GM19452 (cell line): Measurements from ENCODE around the gene SLN.
"Not testable (repeated sequence)": the region's sequence is repeated elsewhere in the genome, so short reads cannot be mapped to it uniquely, and the experiment has no call there.

ENCODE experiments used
- ATAC-seq: cut with Tn5 transposase; IDR thresholded peaks from one replicate; pipeline ENCODE4 v1.9.1; 2021; ENCODE audit not compliant: unreplicated experiment

The SLN gene

GRCh38 chr11:107711861-107712755 lies at the start of gene SLN:
SLN (minus strand) TSS chr11:107712056.
- ATAC-seq, result no peak

DNA sequence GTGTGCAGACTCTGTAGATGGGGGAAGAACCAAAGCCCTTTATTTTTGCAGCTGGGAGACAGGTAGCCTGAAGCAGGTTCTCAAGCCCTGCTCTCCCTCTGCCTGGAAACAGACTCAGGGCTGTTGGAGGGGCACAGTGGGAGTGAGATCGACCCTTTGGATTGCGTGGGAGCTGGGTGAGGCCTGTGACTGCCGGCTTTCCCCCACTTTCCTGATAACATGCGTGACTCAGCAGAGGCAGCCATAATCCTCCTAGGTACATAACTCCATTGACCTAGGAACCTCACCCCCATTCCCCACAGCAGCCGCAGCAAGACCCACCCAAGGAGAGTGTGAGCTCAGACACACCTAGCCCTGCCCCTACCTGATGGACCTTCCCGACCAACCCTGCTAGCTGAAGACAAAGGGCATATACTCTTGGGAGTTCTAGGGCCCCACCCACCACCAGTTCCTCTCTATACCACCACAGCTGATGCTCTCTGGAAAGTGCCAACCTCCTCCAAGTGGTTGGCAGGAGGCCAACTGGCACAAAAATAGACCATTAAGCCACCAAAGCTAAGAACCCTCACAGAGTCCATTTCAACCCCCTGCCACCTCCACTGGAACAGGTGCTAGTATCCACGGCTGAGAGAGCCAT lies 47.0 kb upstream of the SLN start:
- not testable (repeated sequence) for ATAC-seq

DNA sequence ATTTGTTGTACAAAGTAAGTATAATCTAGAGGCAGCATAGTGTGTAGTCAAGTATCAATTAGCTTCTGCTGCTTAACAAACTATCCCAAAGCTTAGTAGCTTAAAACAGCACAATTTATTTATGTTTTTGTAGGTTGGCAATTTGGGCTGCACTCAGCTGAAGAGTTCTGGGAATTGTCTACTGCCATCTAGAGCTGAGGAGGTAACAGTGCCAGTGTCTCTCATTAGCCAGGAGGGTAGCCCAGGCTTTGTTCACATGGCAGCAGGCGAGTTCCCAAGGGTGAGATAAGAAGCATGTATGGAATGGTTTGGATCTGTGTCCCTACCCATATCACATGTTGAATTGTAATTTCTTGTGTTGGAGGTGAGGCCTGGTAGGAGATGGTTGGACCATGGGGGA lies 45.8 kb upstream of the SLN start:
- no peak for ATAC-seq

- no peak for ATAC-seq
These were observed 44.7 kb upstream of the SLN start for GRCh38 chr11:107756553-107756952.

DNA sequence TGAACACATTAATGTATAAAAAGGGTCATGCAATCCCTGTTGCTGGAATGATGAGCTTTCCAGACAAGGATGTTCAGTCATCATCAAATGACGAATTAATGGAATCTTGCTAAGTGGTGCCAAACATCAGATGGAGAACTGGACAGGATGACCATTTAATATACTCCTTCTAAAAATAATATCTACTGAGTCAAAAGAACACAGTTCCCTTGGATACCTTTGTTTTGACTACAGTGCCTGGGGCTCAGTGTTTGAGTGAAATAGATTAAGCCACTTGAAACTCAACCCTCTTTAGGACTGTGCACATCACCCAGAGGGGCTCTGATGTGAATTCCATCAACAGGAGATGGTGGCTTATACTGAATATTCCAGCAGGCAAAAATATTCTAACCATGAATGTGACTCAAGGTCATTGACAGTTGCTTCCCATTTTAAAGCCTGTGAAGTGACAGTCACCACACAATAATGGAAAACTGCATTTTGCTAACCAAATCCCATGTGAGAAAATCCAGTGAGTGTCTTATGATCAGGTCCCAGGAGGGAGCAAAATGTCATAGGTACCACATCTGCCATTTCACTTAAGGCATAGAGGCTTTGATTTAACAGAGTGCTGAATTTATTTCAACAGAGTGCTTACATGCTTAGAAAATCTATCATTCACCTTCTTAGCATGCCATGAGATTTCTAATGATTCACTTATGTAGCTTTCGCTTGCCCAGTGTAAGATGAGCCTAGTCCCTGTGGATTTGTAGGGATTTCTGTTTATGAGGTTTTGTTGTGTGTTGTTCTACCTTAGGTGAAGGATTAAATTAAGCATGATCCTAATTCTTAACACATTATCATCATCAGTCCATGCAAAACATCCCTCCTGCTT lies 41.3 kb upstream of the SLN start:
- no peak for ATAC-seq

- ATAC-seq, result no peak
These were observed 40.7 kb upstream of the SLN start for GRCh38 chr11:107752508-107752907.

GRCh38 chr11:107751082-107751481 lies 39.2 kb upstream of the SLN start:
- no peak for ATAC-seq

DNA sequence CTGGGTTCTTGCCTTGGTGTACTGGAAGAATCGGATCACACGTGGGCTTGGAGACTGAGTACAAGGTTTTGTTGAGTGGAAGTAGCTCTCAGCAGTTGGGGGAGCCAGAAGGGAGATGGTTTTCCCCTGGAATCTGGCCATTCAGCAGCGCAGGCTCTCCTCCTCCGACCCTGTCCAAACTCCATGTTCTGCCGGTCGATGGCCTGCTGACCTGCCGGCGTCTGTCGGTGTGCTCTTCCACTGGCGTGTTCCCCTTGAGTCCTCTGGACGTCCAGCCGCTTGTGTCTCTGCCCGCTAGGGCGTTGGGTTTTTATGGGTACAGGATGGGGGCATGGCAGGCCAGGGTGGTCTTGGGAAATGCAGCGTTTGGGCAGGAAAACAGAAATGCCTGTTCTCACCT lies 38.5 kb upstream of the SLN start:
- ATAC-seq, result no peak

DNA sequence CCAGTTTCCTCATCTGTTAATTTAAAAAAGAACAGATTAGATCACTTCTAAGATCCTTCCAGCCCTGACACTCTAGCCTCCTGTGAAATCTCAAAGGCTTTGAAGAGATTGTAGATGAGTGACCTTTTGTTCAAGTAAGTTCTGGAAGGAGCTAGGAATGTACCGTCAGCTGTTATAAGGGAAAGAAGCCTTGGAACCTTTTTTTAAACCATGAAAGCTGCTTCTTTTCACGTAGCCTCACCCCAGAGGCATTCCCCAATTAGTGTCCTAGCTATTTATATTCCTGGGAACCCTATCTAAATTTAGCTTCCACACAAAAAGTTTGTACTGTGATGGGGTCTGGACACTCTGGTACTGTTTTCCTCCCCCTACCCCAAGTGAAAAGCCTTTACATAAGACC lies 35.8 kb upstream of the SLN start:
- ATAC-seq, result no peak

GRCh38 chr11:107744736-107745135 lies 32.9 kb upstream of the SLN start:
- no peak for ATAC-seq

DNA sequence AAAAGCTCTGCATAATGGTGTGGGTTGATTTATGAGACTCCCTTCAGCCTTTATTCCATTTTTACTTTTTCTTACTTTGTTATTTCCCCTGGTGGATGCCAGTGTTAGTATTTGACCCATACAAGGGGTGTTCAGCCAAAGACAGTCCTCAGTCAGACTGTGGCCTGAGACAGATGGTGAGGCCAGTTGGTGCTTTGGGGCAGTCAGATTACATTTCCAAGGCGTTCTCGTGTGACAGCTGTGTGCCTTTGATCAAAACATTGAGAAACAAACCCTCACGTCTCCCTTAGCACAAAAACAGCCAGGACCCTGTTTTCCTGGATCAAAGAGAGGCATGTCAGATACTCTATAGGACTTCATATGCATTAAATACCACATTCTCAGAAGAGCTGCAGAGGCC lies 31.3 kb upstream of the SLN start:
- no peak for ATAC-seq

GRCh38 chr11:107741044-107741823 lies 29.4 kb upstream of the SLN start:
- peak; percentile 79 for ATAC-seq

DNA sequence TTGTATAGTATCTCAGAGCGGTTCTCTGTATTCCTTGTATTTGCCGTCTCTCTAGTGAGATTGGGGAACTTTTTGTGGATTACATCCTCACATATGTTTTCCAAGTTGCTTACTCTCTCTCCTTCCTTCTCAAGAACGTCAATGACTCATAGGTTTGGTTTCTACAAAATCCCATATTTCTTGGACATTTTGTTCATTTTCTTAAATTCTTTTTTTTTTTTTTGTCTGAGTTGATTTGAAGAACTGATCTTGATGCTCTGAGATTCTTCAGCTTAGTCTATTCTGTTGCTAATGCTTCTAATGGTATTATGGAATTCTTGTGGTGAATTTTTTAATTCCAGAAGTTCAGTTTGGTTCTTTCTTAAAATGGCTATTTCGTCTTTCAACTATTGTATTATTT lies 28.4 kb upstream of the SLN start:
- ATAC-seq, result no peak

- no peak for ATAC-seq
These were observed 24.7 kb upstream of the SLN start for GRCh38 chr11:107736546-107736945.

- peak; percentile 74 for ATAC-seq
These were observed 21.7 kb upstream of the SLN start for GRCh38 chr11:107733518-107733917.

DNA sequence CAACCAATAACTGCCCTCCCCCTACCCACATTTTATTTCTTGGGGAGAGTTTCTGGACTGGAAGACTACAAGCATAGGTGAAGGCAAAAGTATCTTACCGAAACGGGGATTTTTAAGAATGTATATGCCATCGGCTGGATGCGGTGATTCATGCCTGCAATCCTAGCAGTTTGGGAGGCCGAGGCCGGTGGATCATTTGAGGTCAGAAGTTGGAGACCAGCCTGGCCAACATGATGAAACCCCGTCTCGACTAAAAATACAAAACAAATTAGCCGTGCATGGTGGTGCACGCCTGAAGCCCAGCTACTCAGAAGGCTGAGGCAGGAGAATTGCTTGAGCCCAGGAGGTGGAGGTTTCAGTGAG lies 20.8 kb upstream of the SLN start:
- ATAC-seq, result no peak

- ATAC-seq, result no peak
These were observed 20.3 kb upstream of the SLN start for GRCh38 chr11:107731941-107732688.

DNA sequence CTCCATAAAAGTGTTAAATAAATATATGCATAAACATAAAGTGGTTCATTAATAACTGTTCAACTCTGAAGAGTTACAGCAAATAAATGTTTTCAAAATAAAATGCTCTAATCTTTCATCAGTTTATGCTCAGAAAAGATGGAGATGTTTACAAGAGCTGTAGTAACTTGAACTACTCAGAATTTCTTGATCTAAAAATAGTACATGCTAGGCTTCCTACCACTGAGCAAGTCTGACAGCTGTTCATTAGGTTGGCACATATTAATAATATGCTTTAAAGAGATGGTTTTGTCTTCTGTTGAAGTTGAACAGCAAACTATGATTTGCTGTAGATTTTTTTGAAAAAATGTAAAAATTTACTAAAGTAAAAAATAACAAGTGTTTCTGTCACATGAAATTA lies 10.8 kb upstream of the SLN start:
- no peak for ATAC-seq

DNA sequence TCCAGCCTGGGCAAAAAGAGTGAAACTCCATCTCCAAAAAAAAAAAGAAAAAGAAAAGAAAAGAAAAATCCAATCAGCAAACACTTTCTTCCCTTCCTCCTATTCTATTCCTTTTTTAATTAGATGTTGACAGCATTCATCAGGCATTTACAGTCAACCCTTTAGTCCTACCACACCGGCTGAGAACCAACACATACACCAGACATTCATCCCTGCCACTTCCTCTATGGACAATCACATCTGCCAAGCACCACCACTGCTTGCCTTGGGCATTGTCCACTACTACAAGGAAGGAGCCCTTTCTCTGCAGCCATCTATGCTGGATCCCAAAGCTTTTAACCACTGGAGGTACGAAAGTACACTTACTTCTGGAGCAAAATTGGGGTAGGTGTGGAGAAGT lies 9.4 kb upstream of the SLN start:
- no peak for ATAC-seq

GRCh38 chr11:107720303-107720774 lies 8.5 kb upstream of the SLN start:
- ATAC-seq, result no peak
